ENCODE measurements around the gene CDAN1.

DNA sequence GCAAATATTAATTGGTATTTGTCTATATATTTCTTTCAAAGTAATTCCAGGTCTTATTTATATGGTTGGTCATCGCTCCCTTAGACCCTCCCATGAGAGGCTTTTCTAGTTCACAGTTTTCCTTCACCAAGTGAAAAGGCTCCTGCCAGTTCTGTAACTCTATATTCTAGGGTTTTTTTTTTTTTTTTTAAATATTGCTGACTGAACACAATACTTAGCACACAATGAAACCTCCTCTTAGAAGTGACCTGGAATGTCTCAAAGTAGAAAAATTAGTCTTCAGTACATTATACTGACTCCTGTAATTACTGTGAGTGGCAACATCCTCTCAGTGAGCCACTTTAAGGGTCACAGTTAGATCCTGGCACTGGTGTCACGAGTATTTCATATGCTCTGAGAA is 48.6 kb upstream of the CDAN1 start:
- TF ChIP-seq, protein P1, sequence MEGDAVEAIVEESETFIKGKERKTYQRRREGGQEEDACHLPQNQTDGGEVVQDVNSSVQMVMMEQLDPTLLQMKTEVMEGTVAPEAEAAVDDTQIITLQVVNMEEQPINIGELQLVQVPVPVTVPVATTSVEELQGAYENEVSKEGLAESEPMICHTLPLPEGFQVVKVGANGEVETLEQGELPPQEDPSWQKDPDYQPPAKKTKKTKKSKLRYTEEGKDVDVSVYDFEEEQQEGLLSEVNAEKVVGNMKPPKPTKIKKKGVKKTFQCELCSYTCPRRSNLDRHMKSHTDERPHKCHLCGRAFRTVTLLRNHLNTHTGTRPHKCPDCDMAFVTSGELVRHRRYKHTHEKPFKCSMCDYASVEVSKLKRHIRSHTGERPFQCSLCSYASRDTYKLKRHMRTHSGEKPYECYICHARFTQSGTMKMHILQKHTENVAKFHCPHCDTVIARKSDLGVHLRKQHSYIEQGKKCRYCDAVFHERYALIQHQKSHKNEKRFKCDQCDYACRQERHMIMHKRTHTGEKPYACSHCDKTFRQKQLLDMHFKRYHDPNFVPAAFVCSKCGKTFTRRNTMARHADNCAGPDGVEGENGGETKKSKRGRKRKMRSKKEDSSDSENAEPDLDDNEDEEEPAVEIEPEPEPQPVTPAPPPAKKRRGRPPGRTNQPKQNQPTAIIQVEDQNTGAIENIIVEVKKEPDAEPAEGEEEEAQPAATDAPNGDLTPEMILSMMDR (IDR thresholded peaks at IDR 0.05; ENCODE audit: insufficient read depth, low read depth, low read length) = no peak
- no peak for TF ChIP-seq EZH2 (IDR thresholded peaks at IDR 0.05; ENCODE audit: insufficient read depth, low read length)
